Vagina (tissue), 2 donors: ENCODE data around the gene TOB1. TPM values are rescaled to one million over a fixed set of nuclear protein-coding genes. Genes with fewer than 3 reads are reported as not detected.

Source experiments
- DNase-seq, 2 donors: peaks; one replicate each; pipeline ENCODE4 v3.0.0-alpha.2; 2017; ENCODE audit errors: extremely low spot score in 2 of 2
- H3K27ac ChIP-seq: fragments of 200-600 bp; sonication (generic); one replicate; pipeline ENCODE4 v1.5.1; 2019
- H3K27me3 ChIP-seq: fragments of 200-600 bp; sonication (generic); one replicate; pipeline ENCODE4 v1.5.1; 2019
- H3K36me3 ChIP-seq, 2 donors: fragments of 200-600 bp; sonication (generic); one replicate each; pipeline ENCODE4 v1.5.1; 2017 to 2019
- H3K4me1 ChIP-seq: fragments of 200-600 bp; sonication (generic); one replicate; pipeline ENCODE4 v1.5.1; 2019
- H3K4me3 ChIP-seq, 2 donors: fragments of 200-600 bp; sonication (generic); 1 replicate in 1 of 2; 2 replicates in 1 of 2; pipeline ENCODE4 v1.5.1; 2016 to 2019
- H3K9me3 ChIP-seq: fragments of 200-600 bp; sonication (generic); one replicate; pipeline ENCODE4 v1.5.1; 2019
- CTCF ChIP-seq, 3 experiments: fragments of 450-650 bp in 2 of 3; fragments of 200-600 bp in 1 of 3; sonication (generic) in 1 of 3; IDR thresholded peaks; one replicate each; pipeline ENCODE4 v1.5.1; 2017 to 2019; ENCODE audit warnings: antibody characterized with exemption in 3 of 3, mild to moderate bottlenecking in 2 of 3, moderate library complexity in 2 of 3
- POLR2A ChIP-seq, 2 donors: fragments of 450-650 bp; IDR thresholded peaks; one replicate each; pipeline ENCODE4 v1.6.1; 2017; ENCODE audit warnings: antibody characterized with exemption in 2 of 2, mild to moderate bottlenecking in 2 of 2, moderate library complexity in 2 of 2
- POLR2AphosphoS5 ChIP-seq, 2 donors: sonication (generic); formaldehyde crosslinking; IDR thresholded peaks; one replicate each; pipeline ENCODE4 v1.9.0; 2017; ENCODE audit warnings: antibody characterized with exemption in 2 of 2, mild to moderate bottlenecking in 2 of 2, low read depth in 1 of 2; ENCODE audit not compliant: insufficient read depth in 1 of 2
- intact Hi-C: fragments of 100-400 bp; cut with DNase I; formaldehyde crosslinking; loops from one replicate; pipeline ENCODE4 v1.15.1; 2023
- total RNA-seq: library from RNA; depleted of rRNA; stranded (reverse); fragments of >200 nt; gene quantifications from one replicate; pipeline ENCODE4 v1.2.3, GENCODE V29; 2016

TOB1 gene
- total RNA-seq, 1 donor from 2014 or later = 74.4 TPM

GRCh38 chr17:50845240-50846147, 20.7 kb downstream of the TOB1 start:
- Histone ChIP-seq H3K27ac (no peak overlapping the region), H3K9me3 (no peaks in the 10 kb centered on the region), H3K36me3 (no peaks in the 10 kb centered on the region), H3K27me3 (no peaks in the 10 kb centered on the region), H3K4me3 (no peak overlapping the region), H3K4me1 (no peaks in the 10 kb centered on the region)
- intact Hi-C loops = loop anchor here (10.0 kb wide), 1 partner anchor 361 kb away; no protein-coding TSS in a partner anchor
- peak; percentile 74 to 96 for DNase-seq
- TF ChIP-seq POLR2AphosphoS5 (IDR thresholded peaks at IDR 0.05; ENCODE audit: insufficient read depth in 1 of 2, low read depth in 1 of 2) (no peak), CTCF (IDR thresholded peaks at IDR 0.05) (no peak), POLR2A (IDR thresholded peaks at IDR 0.05) (no peak)

- H3K27ac ChIP-seq = no peak overlapping the region
- H3K9me3 ChIP-seq = no peaks in the 10 kb centered on the region
- TF ChIP-seq POLR2A (IDR thresholded peaks at IDR 0.05) (no peak), CTCF (IDR thresholded peaks at IDR 0.05) (no peak), POLR2AphosphoS5 (IDR thresholded peaks at IDR 0.05; ENCODE audit: insufficient read depth in 1 of 2, low read depth in 1 of 2) (no peak)
- H3K4me3 ChIP-seq = no peak overlapping the region
- DNase-seq = peak; percentile 80 to 94
- H3K27me3 ChIP-seq = no peaks in the 10 kb centered on the region
- intact Hi-C loops = loop anchor here (5.0 to 10.0 kb wide), 3 partner anchors 57 to 359 kb away; partner anchors contain the start of gene ABCC3
- no peaks in the 10 kb centered on the region for H3K36me3 ChIP-seq
- no peaks in the 10 kb centered on the region for H3K4me1 ChIP-seq
Observed at GRCh38 chr17:50844117-50844700, 21.9 kb downstream of the TOB1 start.

GRCh38 chr17:50843150-50843905, 22.8 kb downstream of the TOB1 start:
- Histone ChIP-seq H3K36me3 (no peaks in the 10 kb centered on the region), H3K27ac (no peak overlapping the region), H3K27me3 (no peaks in the 10 kb centered on the region), H3K4me1 (no peaks in the 10 kb centered on the region), H3K4me3 (no peak overlapping the region), H3K9me3 (no peaks in the 10 kb centered on the region)
- TF ChIP-seq CTCF (IDR thresholded peaks at IDR 0.05) = no peak
- TF ChIP-seq POLR2A (IDR thresholded peaks at IDR 0.05) = no peak
- no peak for TF ChIP-seq POLR2AphosphoS5 (IDR thresholded peaks at IDR 0.05; ENCODE audit: insufficient read depth in 1 of 2, low read depth in 1 of 2)
- peak; percentile 70 to 87 for DNase-seq
- intact Hi-C loops = loop anchor here (2.0 to 10.0 kb wide), 4 partner anchors 56 to 359 kb away; partner anchors contain the start of genes ABCC3 and SPATA20

GRCh38 chr17:50842506-50843149, 23.5 kb downstream of the TOB1 start:
- TF ChIP-seq POLR2A (IDR thresholded peaks at IDR 0.05) = no peak
- no peak for TF ChIP-seq CTCF (IDR thresholded peaks at IDR 0.05)
- no peak for TF ChIP-seq POLR2AphosphoS5 (IDR thresholded peaks at IDR 0.05; ENCODE audit: insufficient read depth in 1 of 2, low read depth in 1 of 2)
- no peaks in the 10 kb centered on the region for H3K4me1 ChIP-seq
- no peaks in the 10 kb centered on the region for H3K27me3 ChIP-seq
- no peaks in the 10 kb centered on the region for H3K36me3 ChIP-seq
- no peak overlapping the region for H3K4me3 ChIP-seq
- intact Hi-C loops = loop anchor here (2.0 to 10.0 kb wide), 4 partner anchors 55 to 358 kb away; partner anchors contain the start of genes ABCC3 and SPATA20
- peak in 1 of 2 donors; percentile 72 for DNase-seq
- H3K9me3 ChIP-seq = no peaks in the 10 kb centered on the region
- no peak overlapping the region for H3K27ac ChIP-seq
